Measurements from ENCODE around the gene SLC39A2. TPM values are rescaled to one million over a fixed set of nuclear protein-coding genes. Genes with fewer than 3 reads are reported as not detected.
A peak's percentile ranks its signal among the peaks of the same experiment; 100 is the strongest.

Gene SLC39A2
- total and polyA plus RNA-seq, 9 of the 15 experiments (the other 6 are each of a cell fraction or from before 2014, with no cell fraction given): 0.06 to 0.09 TPM; not detected in 7

DNA sequence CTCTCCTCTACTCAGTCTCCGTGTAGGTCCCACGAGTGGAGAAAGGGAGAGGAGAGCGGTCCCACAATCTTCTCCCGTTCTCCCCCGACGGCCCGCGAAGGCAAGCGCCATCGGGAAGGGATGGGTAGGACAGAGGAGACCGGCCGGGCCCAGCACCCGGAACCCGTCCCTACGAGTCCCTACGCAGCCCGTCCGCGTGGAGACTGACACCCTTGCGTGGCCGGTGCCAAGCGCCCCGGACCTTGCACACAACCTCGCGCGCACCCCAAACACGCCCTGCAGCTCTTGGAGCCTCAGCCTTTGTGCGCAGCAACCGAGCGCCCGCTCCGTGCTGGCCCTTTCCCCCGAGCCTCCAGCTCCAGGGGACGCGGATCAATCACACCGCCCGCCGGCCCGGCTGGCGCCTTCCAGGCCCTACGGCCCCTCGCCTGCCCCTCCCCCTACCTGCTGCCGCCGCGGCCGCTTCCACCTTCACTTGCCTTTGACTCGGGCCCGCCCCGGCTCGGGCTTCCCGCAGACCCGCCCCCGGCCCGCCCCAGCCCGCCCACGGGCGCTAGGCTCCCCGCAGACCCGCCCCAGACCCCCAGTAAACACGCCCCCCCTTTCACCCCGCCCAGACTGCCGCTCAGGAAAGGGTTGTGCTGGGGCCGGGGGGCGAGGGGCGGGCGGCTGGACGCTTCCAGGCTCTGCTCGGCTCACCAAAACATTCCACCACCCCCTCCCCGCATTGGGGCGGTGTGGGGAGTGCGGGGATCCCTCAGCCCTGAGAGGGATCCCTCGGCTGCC is 25.7 kb downstream of the SLC39A2 start, which contains the start of gene NDRG2 (continued):
- TF ChIP-seq, protein P1, sequence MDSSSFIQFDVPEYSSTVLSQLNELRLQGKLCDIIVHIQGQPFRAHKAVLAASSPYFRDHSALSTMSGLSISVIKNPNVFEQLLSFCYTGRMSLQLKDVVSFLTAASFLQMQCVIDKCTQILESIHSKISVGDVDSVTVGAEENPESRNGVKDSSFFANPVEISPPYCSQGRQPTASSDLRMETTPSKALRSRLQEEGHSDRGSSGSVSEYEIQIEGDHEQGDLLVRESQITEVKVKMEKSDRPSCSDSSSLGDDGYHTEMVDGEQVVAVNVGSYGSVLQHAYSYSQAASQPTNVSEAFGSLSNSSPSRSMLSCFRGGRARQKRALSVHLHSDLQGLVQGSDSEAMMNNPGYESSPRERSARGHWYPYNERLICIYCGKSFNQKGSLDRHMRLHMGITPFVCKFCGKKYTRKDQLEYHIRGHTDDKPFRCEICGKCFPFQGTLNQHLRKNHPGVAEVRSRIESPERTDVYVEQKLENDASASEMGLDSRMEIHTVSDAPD (CRISPR knock-in tag; IDR thresholded peaks at IDR 0.05): no peak
- peak; percentile 38 for TF ChIP-seq SAP30 (IDR thresholded peaks at IDR 0.05; ENCODE audit: borderline replicate concordance, insufficient read depth, low read depth, low read length, poor library complexity, severe bottlenecking)
- TF ChIP-seq FOXA3 (CRISPR knock-in tag; conservative IDR thresholded peaks at IDR 0.05 in 1 of 2, IDR thresholded peaks at IDR 0.05 in 1 of 2): no peak
- TF ChIP-seq CXXC5 (CRISPR knock-in tag; IDR thresholded peaks at IDR 0.05): peak; percentile 62
- 0 out of 4 replicates have a peak, but pooled peaks of 1 of the 2 experiments have one; percentile 14 for TF ChIP-seq RCOR1 (IDR thresholded peaks at IDR 0.05; ENCODE audit: borderline replicate concordance in 1 of 2, low read depth in 2 of 2, low read length in 2 of 2)
- TF ChIP-seq MAZ (CRISPR knock-in tag; conservative IDR thresholded peaks at IDR 0.05 in 1 of 2, IDR thresholded peaks at IDR 0.05 in 1 of 2): peak; percentile 15 to 55; a peak in 2 of 4 replicates
- TF ChIP-seq HDAC6 (IDR thresholded peaks at IDR 0.05; ENCODE audit: low read depth, low read length): no peak
- no peak for TF ChIP-seq STAT5B (CRISPR knock-in tag; IDR thresholded peaks at IDR 0.05)
- peak; percentile 75; the same call in 1 of the 2 replicates for TF ChIP-seq PHF8 (IDR thresholded peaks at IDR 0.05; ENCODE audit: borderline replicate concordance, low read length)
- TF ChIP-seq FIP1L1 (IDR thresholded peaks at IDR 0.05; ENCODE audit: low read depth, low read length, poor library complexity, severe bottlenecking): no peak
- no peak for TF ChIP-seq ZNF184 (CRISPR knock-in tag; IDR thresholded peaks at IDR 0.05)
- no peak for TF ChIP-seq CBX2 (IDR thresholded peaks at IDR 0.05; ENCODE audit: insufficient read depth, low read length, poor library complexity, severe bottlenecking)
- peak; percentile 45 for TF ChIP-seq TAF1 (IDR thresholded peaks at IDR 0.05; ENCODE audit: control insufficient read depth, extremely low read depth, insufficient read depth, low read length, severe bottlenecking)
- TF ChIP-seq ZNF76 (CRISPR knock-in tag; IDR thresholded peaks at IDR 0.05; ENCODE audit: borderline replicate concordance): no peak
- peak; percentile 65 for TF ChIP-seq POLR2A (conservative IDR thresholded peaks at IDR 0.05)
- no peak for TF ChIP-seq SMAD2 (IDR thresholded peaks at IDR 0.05; ENCODE audit: low read depth, low read length)
- TF ChIP-seq THRAP3 (IDR thresholded peaks at IDR 0.05; ENCODE audit: borderline replicate concordance): no peak
- TF ChIP-seq, protein P2, sequence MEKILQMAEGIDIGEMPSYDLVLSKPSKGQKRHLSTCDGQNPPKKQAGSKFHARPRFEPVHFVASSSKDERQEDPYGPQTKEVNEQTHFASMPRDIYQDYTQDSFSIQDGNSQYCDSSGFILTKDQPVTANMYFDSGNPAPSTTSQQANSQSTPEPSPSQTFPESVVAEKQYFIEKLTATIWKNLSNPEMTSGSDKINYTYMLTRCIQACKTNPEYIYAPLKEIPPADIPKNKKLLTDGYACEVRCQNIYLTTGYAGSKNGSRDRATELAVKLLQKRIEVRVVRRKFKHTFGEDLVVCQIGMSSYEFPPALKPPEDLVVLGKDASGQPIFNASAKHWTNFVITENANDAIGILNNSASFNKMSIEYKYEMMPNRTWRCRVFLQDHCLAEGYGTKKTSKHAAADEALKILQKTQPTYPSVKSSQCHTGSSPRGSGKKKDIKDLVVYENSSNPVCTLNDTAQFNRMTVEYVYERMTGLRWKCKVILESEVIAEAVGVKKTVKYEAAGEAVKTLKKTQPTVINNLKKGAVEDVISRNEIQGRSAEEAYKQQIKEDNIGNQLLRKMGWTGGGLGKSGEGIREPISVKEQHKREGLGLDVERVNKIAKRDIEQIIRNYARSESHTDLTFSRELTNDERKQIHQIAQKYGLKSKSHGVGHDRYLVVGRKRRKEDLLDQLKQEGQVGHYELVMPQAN (IDR thresholded peaks at IDR 0.05; ENCODE audit: borderline replicate concordance): peak; percentile 14; the same call in 1 of the 2 replicates
- TF ChIP-seq KLF16 (IDR thresholded peaks at IDR 0.05): no peak
- TF ChIP-seq, protein P3, sequence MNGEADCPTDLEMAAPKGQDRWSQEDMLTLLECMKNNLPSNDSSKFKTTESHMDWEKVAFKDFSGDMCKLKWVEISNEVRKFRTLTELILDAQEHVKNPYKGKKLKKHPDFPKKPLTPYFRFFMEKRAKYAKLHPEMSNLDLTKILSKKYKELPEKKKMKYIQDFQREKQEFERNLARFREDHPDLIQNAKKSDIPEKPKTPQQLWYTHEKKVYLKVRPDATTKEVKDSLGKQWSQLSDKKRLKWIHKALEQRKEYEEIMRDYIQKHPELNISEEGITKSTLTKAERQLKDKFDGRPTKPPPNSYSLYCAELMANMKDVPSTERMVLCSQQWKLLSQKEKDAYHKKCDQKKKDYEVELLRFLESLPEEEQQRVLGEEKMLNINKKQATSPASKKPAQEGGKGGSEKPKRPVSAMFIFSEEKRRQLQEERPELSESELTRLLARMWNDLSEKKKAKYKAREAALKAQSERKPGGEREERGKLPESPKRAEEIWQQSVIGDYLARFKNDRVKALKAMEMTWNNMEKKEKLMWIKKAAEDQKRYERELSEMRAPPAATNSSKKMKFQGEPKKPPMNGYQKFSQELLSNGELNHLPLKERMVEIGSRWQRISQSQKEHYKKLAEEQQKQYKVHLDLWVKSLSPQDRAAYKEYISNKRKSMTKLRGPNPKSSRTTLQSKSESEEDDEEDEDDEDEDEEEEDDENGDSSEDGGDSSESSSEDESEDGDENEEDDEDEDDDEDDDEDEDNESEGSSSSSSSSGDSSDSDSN (IDR thresholded peaks at IDR 0.05; ENCODE audit: borderline replicate concordance in 1 of 2, low read depth in 2 of 2, low read length in 2 of 2): no peak

Measured in K562 (cell line).